Measurements from ENCODE around the gene VOPP1.

Gene VOPP1

GRCh38 chr7:55574051-55574717 is 1.9 kb upstream of the VOPP1 start:
- Histone ChIP-seq H3K9me3 (ENCODE audit: control insufficient read depth, low read length) (no peaks in the 10 kb centered on the region), H3K4me3 (ENCODE audit: low read length) (no peak overlapping the region), H3K27me3 (ENCODE audit: control insufficient read depth, insufficient read depth, low read length) (no peaks in the 10 kb centered on the region), H3K36me3 (ENCODE audit: control insufficient read depth, insufficient read depth, low read length) (no peaks in the 10 kb centered on the region), H3K4me1 (ENCODE audit: control insufficient read depth, insufficient read depth, low read length) (peaks cover 33% of the 10 kb centered on the region), H3K9ac (ENCODE audit: low read length) (no peak overlapping the region)

DNA sequence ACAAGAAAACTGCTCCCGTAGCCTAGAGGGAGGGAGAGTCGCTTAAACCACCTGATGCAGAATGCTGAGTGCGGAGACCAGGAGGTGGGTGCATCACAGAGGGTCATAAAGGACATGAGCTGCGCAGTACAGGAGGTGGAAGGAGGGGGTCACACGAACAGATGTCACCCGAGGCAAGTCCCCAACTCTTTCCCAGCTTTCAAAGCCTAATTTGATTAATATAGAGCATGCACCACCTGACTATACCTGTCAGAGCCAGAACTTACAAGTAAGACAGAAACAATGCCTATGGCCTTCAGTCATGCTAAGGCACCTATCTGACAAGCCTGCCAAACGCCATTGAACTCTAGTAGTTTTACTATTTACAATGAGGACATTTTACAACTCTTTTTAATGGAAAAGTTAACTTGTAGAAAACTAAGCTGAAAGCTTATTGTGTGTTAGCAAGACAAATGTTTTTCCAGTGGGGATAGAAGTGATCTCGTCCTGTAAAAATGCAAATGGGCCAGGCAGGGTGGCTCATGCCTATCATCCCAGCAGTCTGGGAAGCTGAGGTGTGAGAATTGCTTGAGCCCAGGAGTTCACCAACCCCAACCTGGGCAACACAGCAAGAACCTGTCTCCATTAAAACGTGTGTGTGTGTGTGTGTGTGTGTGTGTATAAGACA is 1.1 kb upstream of the VOPP1 start:
- Histone ChIP-seq H3K9me3 (ENCODE audit: control insufficient read depth, low read length) (no peaks in the 10 kb centered on the region), H3K27me3 (ENCODE audit: control insufficient read depth, insufficient read depth, low read length) (no peaks in the 10 kb centered on the region), H3K4me3 (ENCODE audit: low read length) (peak overlapping the region; percentile 52), H3K4me1 (ENCODE audit: control insufficient read depth, insufficient read depth, low read length) (peaks cover 41% of the 10 kb centered on the region), H3K36me3 (ENCODE audit: control insufficient read depth, insufficient read depth, low read length) (no peaks in the 10 kb centered on the region), H3K9ac (ENCODE audit: low read length) (peak overlapping the region; percentile 89)

DNA sequence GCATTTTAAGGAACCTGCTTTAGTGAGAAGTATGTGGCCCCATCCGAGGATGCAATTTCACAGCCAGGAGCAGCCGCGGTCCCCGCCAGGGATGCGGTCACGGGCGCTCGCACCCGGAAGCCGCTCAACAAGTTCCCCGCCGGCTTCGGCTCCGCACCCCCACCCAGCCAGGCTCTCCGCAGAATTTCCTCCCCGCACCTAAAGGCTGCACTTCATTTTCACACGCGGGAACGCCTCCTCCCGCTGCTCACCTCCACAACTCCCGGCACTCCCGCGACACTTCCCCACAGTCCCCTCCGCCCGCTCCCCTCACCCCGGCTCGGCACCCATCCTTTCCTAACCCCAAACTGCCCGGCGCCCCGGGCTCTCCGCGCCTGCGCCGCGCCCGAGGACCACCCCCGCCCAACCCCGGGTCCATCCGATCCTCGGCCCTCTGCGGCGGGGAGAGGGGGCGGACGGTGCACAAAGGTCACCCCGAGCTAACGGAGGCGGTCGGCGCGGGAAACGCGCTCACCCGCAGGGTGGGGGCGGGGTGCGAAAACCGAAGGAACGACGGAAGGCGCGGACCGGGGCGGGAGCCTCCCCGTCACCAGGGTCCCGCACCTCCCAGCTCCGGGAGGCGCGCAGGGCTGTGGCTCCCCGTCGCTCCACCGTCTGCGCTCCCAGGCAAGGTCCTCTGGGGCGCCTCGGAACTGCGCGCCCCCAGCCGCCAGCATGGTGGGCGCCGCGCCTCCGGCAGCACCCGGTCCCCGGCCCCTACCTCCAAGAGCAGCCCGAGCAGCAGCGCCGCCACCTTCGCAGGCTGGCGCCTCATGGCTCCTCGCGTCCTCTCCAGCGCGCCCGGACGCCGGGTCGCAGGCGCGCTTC is 558 bp downstream of the VOPP1 start:
- no peaks in the 10 kb centered on the region for H3K36me3 ChIP-seq (ENCODE audit: control insufficient read depth, insufficient read depth, low read length)

GRCh38 chr7:55570939-55571338 is 1.4 kb downstream of the VOPP1 start:
- H3K9ac ChIP-seq (ENCODE audit: low read length) = peak overlapping the region; percentile 72

More for the DNA sequence above, 558 bp downstream of the VOPP1 start:
- Histone ChIP-seq H3K27me3 (ENCODE audit: control insufficient read depth, insufficient read depth, low read length) (no peaks in the 10 kb centered on the region), H3K4me3 (ENCODE audit: low read length) (peak overlapping the region; percentile 47), H3K4me1 (ENCODE audit: control insufficient read depth, insufficient read depth, low read length) (peaks cover 42% of the 10 kb centered on the region), H3K9ac (ENCODE audit: low read length) (peak overlapping the region; percentile 72), H3K9me3 (ENCODE audit: control insufficient read depth, low read length) (no peaks in the 10 kb centered on the region)

GRCh38 chr7:55570218-55570873 is 2.0 kb downstream of the VOPP1 start:
- Histone ChIP-seq H3K4me1 (ENCODE audit: control insufficient read depth, insufficient read depth, low read length) (peaks cover 50% of the 10 kb centered on the region), H3K27me3 (ENCODE audit: control insufficient read depth, insufficient read depth, low read length) (no peaks in the 10 kb centered on the region), H3K9ac (ENCODE audit: low read length) (no peak overlapping the region), H3K4me3 (ENCODE audit: low read length) (no peak overlapping the region), H3K9me3 (ENCODE audit: control insufficient read depth, low read length) (no peaks in the 10 kb centered on the region), H3K36me3 (ENCODE audit: control insufficient read depth, insufficient read depth, low read length) (no peaks in the 10 kb centered on the region)

More at GRCh38 chr7:55570939-55571338, 1.4 kb downstream of the VOPP1 start:
- Histone ChIP-seq H3K36me3 (ENCODE audit: control insufficient read depth, insufficient read depth, low read length) (no peaks in the 10 kb centered on the region), H3K27me3 (ENCODE audit: control insufficient read depth, insufficient read depth, low read length) (no peaks in the 10 kb centered on the region), H3K9me3 (ENCODE audit: control insufficient read depth, low read length) (no peaks in the 10 kb centered on the region), H3K4me1 (ENCODE audit: control insufficient read depth, insufficient read depth, low read length) (peaks cover 44% of the 10 kb centered on the region), H3K4me3 (ENCODE audit: low read length) (peak overlapping the region; percentile 47)

- Histone ChIP-seq H3K27me3 (ENCODE audit: control insufficient read depth, insufficient read depth, low read length) (no peaks in the 10 kb centered on the region), H3K36me3 (ENCODE audit: control insufficient read depth, insufficient read depth, low read length) (no peaks in the 10 kb centered on the region), H3K4me3 (ENCODE audit: low read length) (no peak overlapping the region), H3K9ac (ENCODE audit: low read length) (no peak overlapping the region), H3K9me3 (ENCODE audit: control insufficient read depth, low read length) (no peaks in the 10 kb centered on the region), H3K4me1 (ENCODE audit: control insufficient read depth, insufficient read depth, low read length) (peaks cover 54% of the 10 kb centered on the region)
Measured at GRCh38 chr7:55569797-55570196, 2.5 kb downstream of the VOPP1 start.

GRCh38 chr7:55569269-55569663 is 3.0 kb downstream of the VOPP1 start:
- Histone ChIP-seq H3K9ac (ENCODE audit: low read length) (no peak overlapping the region), H3K36me3 (ENCODE audit: control insufficient read depth, insufficient read depth, low read length) (no peaks in the 10 kb centered on the region), H3K9me3 (ENCODE audit: control insufficient read depth, low read length) (no peaks in the 10 kb centered on the region), H3K4me3 (ENCODE audit: low read length) (no peak overlapping the region), H3K4me1 (ENCODE audit: control insufficient read depth, insufficient read depth, low read length) (peaks cover 50% of the 10 kb centered on the region), H3K27me3 (ENCODE audit: control insufficient read depth, insufficient read depth, low read length) (no peaks in the 10 kb centered on the region)

DNA sequence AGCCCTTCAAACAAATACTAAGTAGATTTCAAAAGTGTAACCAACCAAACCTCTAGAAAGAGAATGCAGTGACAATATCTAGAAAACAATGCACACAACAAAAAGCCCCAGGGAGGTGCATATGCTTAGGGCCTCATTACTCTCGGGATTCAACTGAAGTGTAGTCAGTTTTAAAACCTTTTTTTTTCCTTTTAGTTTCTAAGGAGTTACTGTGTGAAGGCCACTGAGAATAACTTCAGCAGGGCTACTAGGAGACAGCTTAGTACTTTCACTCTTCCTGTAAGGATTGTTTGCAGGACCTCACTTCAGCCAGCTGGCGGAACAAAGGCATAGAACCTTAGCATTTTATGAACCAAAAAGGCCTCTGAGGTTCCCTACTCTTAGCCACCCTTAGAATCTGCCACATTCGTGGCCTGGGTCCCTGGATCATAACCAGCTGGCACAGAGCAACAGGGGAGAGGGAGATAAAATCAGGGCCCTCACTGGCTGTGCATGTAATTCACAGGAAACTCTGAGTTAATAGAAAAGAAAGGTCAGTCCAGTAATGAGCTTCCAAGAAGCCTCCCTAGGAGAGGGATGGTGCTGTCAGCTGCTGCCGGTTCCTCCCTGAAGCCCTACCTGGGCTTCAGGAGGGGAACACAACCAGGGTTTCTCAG is 3.6 kb downstream of the VOPP1 start:
- Histone ChIP-seq H3K36me3 (ENCODE audit: control insufficient read depth, insufficient read depth, low read length) (no peaks in the 10 kb centered on the region), H3K9ac (ENCODE audit: low read length) (no peak overlapping the region), H3K27me3 (ENCODE audit: control insufficient read depth, insufficient read depth, low read length) (no peaks in the 10 kb centered on the region), H3K9me3 (ENCODE audit: control insufficient read depth, low read length) (no peaks in the 10 kb centered on the region), H3K4me1 (ENCODE audit: control insufficient read depth, insufficient read depth, low read length) (peaks cover 45% of the 10 kb centered on the region), H3K4me3 (ENCODE audit: low read length) (no peak overlapping the region)

GRCh38 chr7:55567571-55567970 is 4.7 kb downstream of the VOPP1 start:
- Histone ChIP-seq H3K4me3 (ENCODE audit: low read length) (no peak overlapping the region), H3K9me3 (ENCODE audit: control insufficient read depth, low read length) (no peaks in the 10 kb centered on the region), H3K4me1 (ENCODE audit: control insufficient read depth, insufficient read depth, low read length) (peaks cover 34% of the 10 kb centered on the region), H3K36me3 (ENCODE audit: control insufficient read depth, insufficient read depth, low read length) (no peaks in the 10 kb centered on the region), H3K27me3 (ENCODE audit: control insufficient read depth, insufficient read depth, low read length) (no peaks in the 10 kb centered on the region), H3K9ac (ENCODE audit: low read length) (no peak overlapping the region)

DNA sequence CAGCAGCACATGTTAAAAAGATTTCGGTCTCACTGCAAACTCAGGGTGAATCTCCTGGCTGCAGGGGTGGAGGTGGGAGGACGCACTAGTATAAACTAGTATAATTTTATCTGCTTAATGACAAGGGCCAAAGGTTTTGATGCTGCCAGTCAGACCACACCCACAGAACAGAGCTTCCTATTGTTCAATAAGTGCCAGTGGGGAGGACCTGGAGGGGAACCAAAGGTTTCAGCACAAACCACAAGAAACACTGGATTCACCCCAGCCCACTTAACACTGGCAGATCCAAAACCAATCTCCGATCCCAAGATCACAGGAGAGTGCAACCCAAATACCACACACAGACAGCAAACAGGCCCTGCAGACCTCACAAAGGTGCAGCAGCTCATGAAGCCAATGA is 6.6 kb downstream of the VOPP1 start:
- H3K27me3 ChIP-seq (ENCODE audit: control insufficient read depth, insufficient read depth, low read length) = no peaks in the 10 kb centered on the region
- H3K9me3 ChIP-seq (ENCODE audit: control insufficient read depth, low read length) = no peaks in the 10 kb centered on the region
- peaks cover 33% of the 10 kb centered on the region for H3K4me1 ChIP-seq (ENCODE audit: control insufficient read depth, insufficient read depth, low read length)
- no peak overlapping the region for H3K9ac ChIP-seq (ENCODE audit: low read length)
- H3K4me3 ChIP-seq (ENCODE audit: low read length) = no peak overlapping the region
- H3K36me3 ChIP-seq (ENCODE audit: control insufficient read depth, insufficient read depth, low read length) = no peaks in the 10 kb centered on the region

DNA sequence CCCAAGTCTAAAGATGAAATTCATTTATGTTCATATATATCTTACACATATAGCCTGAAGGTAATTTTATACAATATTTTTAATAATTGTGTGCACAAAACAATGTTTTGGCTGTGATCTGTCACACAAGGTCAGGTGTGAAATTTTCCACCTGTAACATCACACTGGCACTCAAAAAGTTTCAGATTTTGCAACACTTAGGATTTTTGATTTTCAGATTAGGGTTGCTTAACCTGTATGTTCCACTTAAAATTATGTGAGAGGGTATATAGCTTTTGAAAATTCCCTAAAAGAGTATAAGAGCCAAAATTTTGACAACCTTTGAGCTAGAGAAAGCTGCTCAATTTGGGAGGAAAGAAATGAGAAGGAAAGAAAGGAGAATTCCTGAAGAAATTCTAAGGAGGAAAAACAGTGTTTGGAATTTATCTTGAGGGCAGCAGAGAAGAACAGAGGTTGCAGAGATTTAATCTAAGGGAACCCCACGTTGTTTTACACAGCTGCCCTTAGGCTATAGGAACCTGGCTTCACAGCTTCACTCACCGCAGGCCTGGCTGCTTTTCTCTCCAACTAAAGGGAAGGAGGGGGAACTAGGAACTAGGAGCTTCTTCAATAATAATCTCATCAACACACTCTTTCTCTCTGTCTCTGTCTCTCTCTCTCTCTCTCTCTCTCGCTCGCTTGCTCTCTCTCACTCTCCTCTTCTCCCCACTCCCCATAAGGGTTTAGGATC is 8.5 kb downstream of the VOPP1 start:
- Histone ChIP-seq H3K27me3 (ENCODE audit: control insufficient read depth, insufficient read depth, low read length) (no peaks in the 10 kb centered on the region), H3K9me3 (ENCODE audit: control insufficient read depth, low read length) (no peaks in the 10 kb centered on the region), H3K9ac (ENCODE audit: low read length) (no peak overlapping the region), H3K4me3 (ENCODE audit: low read length) (no peak overlapping the region), H3K4me1 (ENCODE audit: control insufficient read depth, insufficient read depth, low read length) (peaks cover 17% of the 10 kb centered on the region), H3K36me3 (ENCODE audit: control insufficient read depth, insufficient read depth, low read length) (no peaks in the 10 kb centered on the region)
